AG04449 (cell line): ENCODE data around the gene MSH5.

ENCODE experiments used
- CTCF ChIA-PET: fragments of 350-600 bp; formaldehyde crosslinking; extraction: SDS; loops from one replicate; lab custom pipeline; 2021; ENCODE audit warnings: antibody characterized with exemption; lab: Yijun Ruan, JAX
- POLR2A ChIA-PET: fragments of 400-600, 350-600 bp; formaldehyde crosslinking; extraction: SDS; loops from one replicate; lab custom pipeline; 2020; ENCODE audit warnings: antibody characterized with exemption, inconsistent platforms; lab: Yijun Ruan, JAX
- DNase-seq: peaks from one replicate; pipeline ENCODE4 v3.0.0-alpha.2; 2010; ENCODE audit warnings: low read depth, low spot score
- H3K4me3 ChIP-seq: 2 replicates; pipeline ENCODE4 v1.5.1; 2011; ENCODE audit warnings: low read depth, mild to moderate bottlenecking, control low read depth, low read length
- CTCF ChIP-seq: IDR thresholded peaks from one replicate; pipeline ENCODE4 v1.5.1; 2011; ENCODE audit warnings: mild to moderate bottlenecking, moderate library complexity, low read length, control low read depth, inconsistent platforms; ENCODE audit not compliant: insufficient read depth; ENCODE audit errors: missing control alignments

Gene MSH5

GRCh38 chr6:31727034-31727716, 12.6 kb upstream of the MSH5 start:
- ChIA-PET CTCF (interaction anchor here (0.9 to 1.6 kb wide), 3 partner anchors 13 to 64 kb away, joined by 3 to 4 read pairs (median 3); no protein-coding TSS in a partner anchor), POLR2A (interaction anchor here (1.6 to 3.9 kb wide), 2 partner anchors 15 to 100 kb away, joined by 5 to 16 read pairs; partner anchors contain the start of gene HSPA1B)
- TF ChIP-seq CTCF = no peak
- DNase-seq = no peak
- no peak overlapping the region for H3K4me3 ChIP-seq

DNA sequence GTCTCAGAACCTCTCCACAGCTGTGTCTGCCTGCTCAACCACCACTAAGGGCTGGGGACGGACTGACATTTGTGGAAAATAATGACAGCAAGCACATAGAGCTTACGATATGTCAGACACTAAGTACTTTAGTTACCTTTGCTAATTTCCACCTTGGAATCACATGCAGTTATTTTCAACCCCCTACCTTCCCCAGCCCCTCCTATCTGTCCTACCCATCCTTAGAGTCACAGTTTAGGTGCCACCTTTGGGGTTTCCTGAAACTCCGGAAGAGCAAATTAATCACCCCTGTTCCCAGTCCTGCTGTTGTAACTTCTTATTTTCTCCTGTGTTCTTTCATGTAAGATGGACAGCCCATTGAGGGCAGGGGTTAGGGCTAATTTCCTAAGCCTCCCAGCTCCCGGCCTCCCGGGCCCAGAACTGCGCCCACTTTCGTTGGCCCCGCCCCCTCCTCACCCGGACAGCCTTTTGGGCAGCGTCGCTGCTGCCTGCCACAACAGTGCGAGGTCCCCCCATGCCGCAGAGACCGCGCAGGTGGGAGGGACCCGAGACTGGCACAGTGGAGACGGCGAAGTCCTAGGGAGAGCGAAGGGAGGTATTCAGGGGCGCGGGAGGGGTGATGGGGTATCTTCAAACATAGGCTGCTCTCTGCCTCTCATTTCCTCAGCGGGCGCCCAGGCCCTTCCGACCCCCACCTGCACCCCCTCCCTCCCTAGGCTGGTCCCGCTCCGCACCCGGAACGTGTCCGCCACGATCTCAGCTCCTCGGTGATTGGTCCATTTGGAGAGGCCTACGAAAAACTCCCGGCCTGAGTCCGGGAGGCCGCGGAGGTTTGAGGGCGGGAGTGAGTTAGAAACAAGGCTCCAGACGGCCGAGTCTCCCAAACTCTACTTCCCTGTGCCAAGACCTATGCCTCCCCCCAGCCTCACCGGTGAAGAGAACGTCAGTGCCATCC, 11.8 kb upstream of the MSH5 start:
- H3K4me3 ChIP-seq = peak overlapping the region; percentile 89
- ChIA-PET POLR2A (interaction anchor here (1.6 to 3.9 kb wide), 5 partner anchors 12 to 111 kb away, joined by 5 to 16 read pairs (median 9); partner anchors contain the start of genes HSPA1B, LSM2 and MSH5), CTCF (interaction anchor here (0.9 to 3.9 kb wide), 9 partner anchors 11 to 107 kb away, joined by 3 to 24 read pairs (median 4); partner anchors contain the start of genes HSPA1A, HSPA1L, LY6G6D and MSH5)
- TF ChIP-seq CTCF = no peak
- no peak for DNase-seq

DNA sequence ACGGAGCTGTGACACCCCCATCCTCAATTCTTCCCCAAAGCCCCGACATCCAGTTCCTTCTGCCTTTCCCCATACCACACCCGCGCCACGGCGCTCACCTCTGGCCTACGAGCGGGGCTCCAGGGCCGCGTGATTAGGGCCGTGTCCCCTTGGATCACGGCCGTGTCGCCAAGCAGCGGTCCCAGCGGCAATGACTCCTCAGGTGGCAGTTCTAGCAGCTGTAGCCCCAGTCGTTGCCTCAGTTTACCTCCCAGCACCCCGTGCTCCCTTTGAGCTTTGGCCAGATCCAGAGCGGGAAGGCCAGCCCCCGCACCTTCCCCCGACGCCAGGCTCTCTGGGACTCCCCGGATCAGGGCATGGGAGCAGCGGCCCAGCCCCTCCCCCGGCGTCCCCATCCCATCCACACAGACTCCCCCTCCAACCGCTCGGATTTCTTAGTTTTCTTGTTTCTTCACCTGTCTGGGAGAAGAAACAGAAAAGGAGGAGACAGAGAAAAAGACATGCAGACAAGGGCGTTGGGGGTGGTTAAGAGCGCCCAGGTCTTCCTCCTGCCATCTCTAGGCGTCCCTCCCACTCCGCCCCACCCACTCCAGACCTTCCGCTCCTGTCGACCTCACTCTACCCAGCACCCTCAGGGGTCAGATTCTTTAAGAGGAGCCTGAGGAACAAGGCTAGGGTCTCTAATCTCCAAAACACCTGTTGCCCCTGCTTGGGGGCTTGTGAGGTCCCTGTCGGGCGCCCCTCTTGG, 10.9 kb upstream of the MSH5 start, which contains the start of gene DDAH2:
Gene DDAH2 (minus strand): TSS at position 533 of the 748 bp plus-strand sequence. CDS start 138 bp downstream, at position 395.
- no peak for TF ChIP-seq CTCF
- peak within 1 kb of the TSS; percentile 89 for H3K4me3 ChIP-seq
- CTCF ChIA-PET = interaction anchor here (1.1 to 3.9 kb wide), 11 partner anchors 10 to 223 kb away, joined by 3 to 24 read pairs (median 4); partner anchors contain the start of genes HSPA1A, HSPA1L, LY6G6D and MSH5
- POLR2A ChIA-PET = interaction anchor here (0.9 to 3.9 kb wide), 14 partner anchors 9 to 134 kb away, joined by 3 to 16 read pairs (median 6); partner anchors contain the start of genes ABHD16A, HSPA1A, HSPA1B and HSPA1L
- no peak for DNase-seq

- ChIA-PET CTCF (interaction anchor here (0.8 to 3.9 kb wide), 12 partner anchors 9 to 222 kb away, joined by 3 to 24 read pairs (median 5); partner anchors contain the start of genes HSPA1A, HSPA1L, LSM2 and LY6G6D), POLR2A (interaction anchor here (0.9 to 3.9 kb wide), 14 partner anchors 9 to 133 kb away, joined by 3 to 16 read pairs (median 6); partner anchors contain the start of genes ABHD16A, HSPA1A, HSPA1B and HSPA1L)
- DNase-seq = no peak
- H3K4me3 ChIP-seq = peak overlapping the region; percentile 89
- TF ChIP-seq CTCF = peak; percentile 72
Observed at GRCh38 chr6:31729515-31729978, 10.3 kb upstream of the MSH5 start.

DNA sequence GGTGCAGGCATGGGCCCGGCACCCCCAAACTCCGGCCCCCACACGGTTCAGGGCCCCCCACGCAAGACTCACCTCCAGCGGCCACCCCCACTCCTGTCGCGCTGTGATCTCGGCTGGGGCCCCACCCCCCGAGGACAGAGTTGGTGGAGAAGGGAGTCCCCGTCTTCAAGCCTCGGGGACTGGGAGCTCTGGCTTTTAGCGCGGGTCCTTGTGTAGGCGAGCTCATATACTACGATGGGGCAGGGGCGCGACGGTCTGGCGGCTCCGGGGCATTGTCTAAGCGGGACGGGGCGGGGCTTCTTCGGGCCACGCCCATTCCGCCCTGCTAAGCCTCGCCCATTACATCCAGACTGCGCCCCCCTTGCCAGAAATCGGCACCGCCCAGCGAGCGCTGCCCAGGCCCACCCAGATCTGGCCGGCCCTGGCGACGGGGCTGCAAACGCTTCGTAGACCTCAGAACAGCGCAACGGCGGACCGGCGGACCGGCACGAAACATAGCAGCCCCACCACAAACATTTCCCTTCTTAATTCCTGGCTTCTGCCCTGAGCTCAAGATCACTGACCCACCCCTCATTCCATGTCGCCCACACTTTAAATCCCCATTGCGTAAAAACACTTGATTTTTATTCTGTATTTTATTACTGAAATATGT, 9.7 kb upstream of the MSH5 start:
- no peak for TF ChIP-seq CTCF
- peak overlapping the region; percentile 89 for H3K4me3 ChIP-seq
- CTCF ChIA-PET = interaction anchor here (0.8 to 3.9 kb wide), 16 partner anchors 9 to 222 kb away, joined by 3 to 24 read pairs (median 4); partner anchors contain the start of genes HSPA1A, HSPA1L, LSM2 and LY6G6D
- POLR2A ChIA-PET = interaction anchor here (0.6 to 3.9 kb wide), 15 partner anchors 8 to 133 kb away, joined by 3 to 16 read pairs (median 6); partner anchors contain the start of genes ABHD16A, HSPA1A, HSPA1B and HSPA1L
- DNase-seq = no peak
